Lower leg skin (tissue), 4 donors: ENCODE results near the gene CDC34. TPM values are rescaled to one million over a fixed set of nuclear protein-coding genes. Genes with fewer than 3 reads are reported as not detected.

Experiments
- DNase-seq, 2 donors: peaks; one replicate each; pipeline ENCODE4 v3.0.0-alpha.2; 2019; ENCODE audit warnings: low spot score in 2 of 2
- H3K4me3 ChIP-seq: fragments of 200-600 bp; sonication (generic); 2 replicates; pipeline ENCODE4 v1.5.1; 2017; ENCODE audit warnings: mild to moderate bottlenecking, low read depth; ENCODE audit not compliant: poor library complexity, severe bottlenecking
- POLR2A ChIP-seq, 2 donors: fragments of 450-650 bp; IDR thresholded peaks; one replicate each; pipeline ENCODE4 v1.6.1; 2016 to 2017; ENCODE audit warnings: antibody characterized with exemption in 2 of 2, mild to moderate bottlenecking in 1 of 2, moderate library complexity in 1 of 2
- WGBS, 2 donors: methylation state at CpG; one replicate each; pipeline ENCODE4 v1.1.5; 2018; 5-methylcytosine and 5-hydroxymethylcytosine counted together
- intact Hi-C: fragments of 100-400 bp; cut with DNase I; formaldehyde crosslinking; loops from one replicate; pipeline ENCODE4 v1.15.0; 2023; ENCODE audit warnings: low total_unique reads
- total RNA-seq, 4 donors: library from RNA; depleted of rRNA; stranded (reverse); fragments of >200 nt; gene quantifications; one replicate each; pipeline ENCODE4 v1.1.0, GENCODE V29; 2016
- TF ChIP-seq, protein P1 (sequence below), 3 donors: fragments of 450-650 bp; IDR thresholded peaks; one replicate each; pipeline ENCODE4 v1.5.1; 2016; ENCODE audit warnings: antibody characterized with exemption in 3 of 3, mild to moderate bottlenecking in 3 of 3, moderate library complexity in 2 of 3

CDC34 gene
- total RNA-seq, 4 donors from 2014 or later: 129 to 214 (median 140) TPM

DNA sequence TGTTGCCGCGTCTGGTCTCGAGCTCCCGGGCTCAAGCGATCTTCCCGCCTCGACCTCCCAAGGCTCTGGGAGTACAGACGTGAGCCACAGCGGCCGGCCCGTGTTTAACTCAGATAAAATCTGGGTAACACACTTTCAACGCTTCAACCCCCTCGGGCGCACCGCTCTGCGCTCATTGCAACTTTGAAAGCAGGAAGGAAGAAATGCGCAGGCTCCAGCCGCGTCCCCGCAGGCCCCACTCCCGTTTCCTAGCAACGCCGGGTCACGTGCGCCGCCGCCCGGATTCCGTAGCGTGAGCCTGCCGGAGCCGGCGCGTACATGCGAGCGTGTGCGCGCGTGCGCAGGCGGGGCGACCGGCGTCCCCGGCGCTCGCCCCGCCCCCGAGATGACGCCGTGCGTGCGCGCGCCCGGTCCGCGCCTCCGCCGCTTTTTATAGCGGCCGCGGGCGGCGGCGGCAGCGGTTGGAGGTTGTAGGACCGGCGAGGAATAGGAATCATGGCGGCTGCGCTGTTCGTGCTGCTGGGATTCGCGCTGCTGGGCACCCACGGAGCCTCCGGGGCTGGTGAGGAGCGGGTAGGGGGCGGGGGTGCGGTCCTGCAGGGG is 40.7 kb downstream of the CDC34 start, which contains the start of gene BSG:
Gene BSG, plus strand, starts transcription at position 457 of the 603 bp plus-strand sequence. Its CDS starts 39 bp downstream, at position 496.
- DNase-seq: peak; percentile 98 to 100
- intact Hi-C loops: loop anchor here (5.0 kb wide), 1 partner anchor 90 kb away; the partner anchor contains the start of gene RNF126
- TF ChIP-seq, protein P1, sequence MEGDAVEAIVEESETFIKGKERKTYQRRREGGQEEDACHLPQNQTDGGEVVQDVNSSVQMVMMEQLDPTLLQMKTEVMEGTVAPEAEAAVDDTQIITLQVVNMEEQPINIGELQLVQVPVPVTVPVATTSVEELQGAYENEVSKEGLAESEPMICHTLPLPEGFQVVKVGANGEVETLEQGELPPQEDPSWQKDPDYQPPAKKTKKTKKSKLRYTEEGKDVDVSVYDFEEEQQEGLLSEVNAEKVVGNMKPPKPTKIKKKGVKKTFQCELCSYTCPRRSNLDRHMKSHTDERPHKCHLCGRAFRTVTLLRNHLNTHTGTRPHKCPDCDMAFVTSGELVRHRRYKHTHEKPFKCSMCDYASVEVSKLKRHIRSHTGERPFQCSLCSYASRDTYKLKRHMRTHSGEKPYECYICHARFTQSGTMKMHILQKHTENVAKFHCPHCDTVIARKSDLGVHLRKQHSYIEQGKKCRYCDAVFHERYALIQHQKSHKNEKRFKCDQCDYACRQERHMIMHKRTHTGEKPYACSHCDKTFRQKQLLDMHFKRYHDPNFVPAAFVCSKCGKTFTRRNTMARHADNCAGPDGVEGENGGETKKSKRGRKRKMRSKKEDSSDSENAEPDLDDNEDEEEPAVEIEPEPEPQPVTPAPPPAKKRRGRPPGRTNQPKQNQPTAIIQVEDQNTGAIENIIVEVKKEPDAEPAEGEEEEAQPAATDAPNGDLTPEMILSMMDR (IDR thresholded peaks at IDR 0.05): no peak
- peak in 1 of 2 donors; percentile 89 for TF ChIP-seq POLR2A (IDR thresholded peaks at IDR 0.05)
- WGBS, 2 donors: 0 to 1% methylated on average over 43 to 70 of the region's 79 CpGs
- H3K4me3 ChIP-seq: peak within 1 kb of the TSS; percentile 81

DNA sequence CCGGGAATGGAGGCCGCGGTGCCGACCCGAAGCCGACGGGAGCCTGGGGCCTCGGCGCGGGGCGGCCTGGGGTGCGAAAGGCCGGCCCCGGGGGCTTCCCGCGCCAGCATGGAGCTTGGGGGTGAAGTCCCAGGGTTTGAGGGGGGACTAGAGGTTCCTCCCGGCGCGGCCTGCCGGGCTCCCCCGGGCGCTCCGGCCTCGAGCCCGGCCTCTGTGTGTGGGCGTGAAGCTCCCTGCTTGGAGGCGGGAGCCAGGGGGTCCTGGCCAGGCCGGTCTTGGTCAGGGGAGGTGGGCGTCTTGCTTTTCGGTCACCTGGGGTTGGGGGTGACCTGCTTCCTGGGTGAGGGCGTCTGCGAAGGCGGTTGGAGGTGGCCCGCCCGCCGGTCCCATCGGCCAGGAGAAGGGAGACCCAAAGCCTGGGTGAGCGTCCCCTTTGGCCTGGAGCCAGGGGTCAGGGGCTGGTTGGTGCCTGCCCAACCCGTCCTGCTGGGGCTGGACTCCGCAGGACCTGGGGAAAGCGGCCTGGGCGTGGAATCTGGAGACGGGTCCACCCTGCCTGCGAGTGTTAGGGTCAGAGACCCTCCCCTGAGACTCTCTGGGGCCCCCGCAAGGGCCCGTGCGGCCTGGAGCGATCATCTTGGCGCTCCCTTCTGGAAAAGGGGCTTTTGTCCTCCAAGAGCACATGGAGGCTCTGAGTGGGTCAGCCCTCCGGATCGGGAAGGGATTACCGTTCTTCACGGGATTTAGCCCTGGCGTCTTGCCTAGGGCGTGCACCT is 41.4 kb downstream of the CDC34 start:
- intact Hi-C loops: loop anchor here (5.0 kb wide), 1 partner anchor 89 kb away; the partner anchor contains the start of gene RNF126
- DNase-seq: peak; percentile 51 to 93
- peak overlapping the region; percentile 81 for H3K4me3 ChIP-seq
- TF ChIP-seq, protein P1 (IDR thresholded peaks at IDR 0.05): no peak
- TF ChIP-seq POLR2A (IDR thresholded peaks at IDR 0.05): no peak
- 0 to 1% methylated on average over 14 to 22 of the region's 55 CpGs for whole genome bisulfite sequencing, 2 donors

DNA sequence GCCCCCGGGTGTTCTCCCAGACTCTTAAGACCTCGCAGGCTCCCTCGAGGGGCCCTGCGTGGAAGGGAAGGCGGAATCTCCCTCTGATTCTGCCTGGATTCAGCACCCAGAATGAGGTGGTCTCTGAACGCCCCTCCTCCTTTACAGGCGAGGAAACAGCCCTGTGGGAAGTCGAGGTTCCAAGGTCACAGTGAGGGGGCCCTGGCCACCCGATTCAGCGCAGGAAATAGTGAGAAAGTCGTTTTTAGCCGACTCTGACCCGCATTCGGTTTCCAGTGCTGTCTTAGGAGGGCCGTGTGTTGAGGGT is 41.9 kb downstream of the CDC34 start:
- no peak for DNase-seq
- TF ChIP-seq, protein P1 (IDR thresholded peaks at IDR 0.05): no peak
- no peak for TF ChIP-seq POLR2A (IDR thresholded peaks at IDR 0.05)
- WGBS, 2 donors: 1 to 3% methylated on average over 15 of the region's 15 CpGs
- intact Hi-C loops: loop anchor here (5.0 kb wide), 1 partner anchor 89 kb away; the partner anchor contains the start of gene RNF126
- H3K4me3 ChIP-seq: peak overlapping the region; percentile 81

DNA sequence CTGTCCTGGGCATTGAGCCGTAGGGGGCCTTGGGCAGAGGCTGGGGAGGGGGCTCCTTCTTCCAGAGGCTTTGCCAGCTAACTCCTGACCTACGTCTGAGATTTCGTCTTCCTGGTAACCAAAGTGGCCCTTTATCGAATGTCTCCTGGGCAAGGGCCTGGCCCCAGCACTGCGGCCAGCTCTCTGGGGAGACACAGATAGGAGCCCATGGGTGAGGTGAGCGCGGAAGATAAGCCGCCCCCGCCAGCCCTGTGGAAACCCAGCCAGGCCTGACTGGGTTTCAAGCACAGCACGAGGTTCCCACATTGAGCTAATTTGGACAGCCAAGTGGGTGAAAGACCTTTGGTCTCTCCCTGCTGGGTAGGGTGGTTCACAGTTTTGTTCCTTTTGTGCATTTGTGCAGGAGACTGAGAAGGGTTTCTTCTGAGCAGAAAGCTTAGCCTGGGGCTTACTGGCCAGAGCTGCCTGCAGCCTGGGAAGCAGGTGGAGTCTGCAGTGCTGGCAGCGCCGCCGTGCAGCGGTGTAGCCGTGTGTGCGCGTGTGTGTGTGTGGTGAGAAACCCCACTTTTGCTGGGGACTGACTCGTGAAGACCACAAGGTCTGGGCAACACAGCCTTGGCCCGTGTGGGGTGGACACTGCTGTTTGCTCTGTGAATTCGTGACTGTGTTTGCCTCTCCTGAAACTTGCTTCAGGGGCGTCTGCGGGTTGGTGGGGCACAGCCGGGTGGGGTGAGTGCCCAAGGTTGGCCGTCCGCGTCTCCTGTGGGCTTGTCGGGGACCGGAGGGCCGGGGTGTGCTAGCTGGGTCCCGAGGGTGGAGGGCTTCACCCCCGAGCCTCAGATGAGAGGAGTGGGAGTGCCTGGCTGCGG is 43.3 kb downstream of the CDC34 start:
- no peak for DNase-seq
- intact Hi-C loops: loop anchor here (5.0 kb wide), 1 partner anchor 87 kb away; the partner anchor contains the start of gene RNF126
- TF ChIP-seq POLR2A (IDR thresholded peaks at IDR 0.05): no peak
- TF ChIP-seq, protein P1 (IDR thresholded peaks at IDR 0.05): no peak
- no peak overlapping the region for H3K4me3 ChIP-seq
- 23 to 29% methylated on average over 18 to 31 of the region's 32 CpGs for WGBS, 2 donors
